BJ (cell line): ENCODE results near the gene TSPYL6. TPM values are rescaled to one million over a fixed set of nuclear protein-coding genes. Genes with fewer than 3 reads are reported as not detected.

Experiments used
- CTCF ChIA-PET: fragments of 350-600 bp; formaldehyde crosslinking; extraction: SDS; loops from one replicate; lab custom pipeline; 2021; ENCODE audit warnings: antibody characterized with exemption, inconsistent platforms; lab: Yijun Ruan, JAX
- POLR2A ChIA-PET: fragments of 300-600 bp; sonication (Branson Sonifier 250); formaldehyde crosslinking; extraction: SDS; loops from one replicate; lab custom pipeline; 2021; ENCODE audit warnings: antibody characterized with exemption; lab: Charles Lee
- DNase-seq: peaks from one replicate; pipeline ENCODE4 v3.0.0-alpha.2; 2011; ENCODE audit warnings: low read depth
- H3K27me3 ChIP-seq: 2 replicates; pipeline ENCODE4 v1.6.0; 2011; ENCODE audit warnings: low read length; ENCODE audit not compliant: control insufficient read depth, insufficient read depth
- H3K36me3 ChIP-seq: 2 replicates; pipeline ENCODE4 v1.5.1; 2011; ENCODE audit warnings: low read length; ENCODE audit not compliant: control insufficient read depth, insufficient read depth
- H3K4me3 ChIP-seq: 2 replicates; pipeline ENCODE4 v1.5.1; 2011; ENCODE audit warnings: low read depth, mild to moderate bottlenecking, control low read depth, low read length
- CTCF ChIP-seq: IDR thresholded peaks from 2 replicates; pipeline ENCODE4 v1.5.1; 2011; ENCODE audit warnings: low read depth, mild to moderate bottlenecking, control low read depth, inconsistent platforms, low read length, moderate library complexity; ENCODE audit not compliant: insufficient read depth
- polyA plus RNA-seq: library from polyadenylated mRNA; depleted of rRNA; stranded (reverse); fragments of >200 nt; gene quantifications from 2 replicates; pipeline ENCODE4 v1.2.3, GENCODE V29; 2011

The TSPYL6 gene
- polyA plus RNA-seq, 1 experiment, result not detected

DNA sequence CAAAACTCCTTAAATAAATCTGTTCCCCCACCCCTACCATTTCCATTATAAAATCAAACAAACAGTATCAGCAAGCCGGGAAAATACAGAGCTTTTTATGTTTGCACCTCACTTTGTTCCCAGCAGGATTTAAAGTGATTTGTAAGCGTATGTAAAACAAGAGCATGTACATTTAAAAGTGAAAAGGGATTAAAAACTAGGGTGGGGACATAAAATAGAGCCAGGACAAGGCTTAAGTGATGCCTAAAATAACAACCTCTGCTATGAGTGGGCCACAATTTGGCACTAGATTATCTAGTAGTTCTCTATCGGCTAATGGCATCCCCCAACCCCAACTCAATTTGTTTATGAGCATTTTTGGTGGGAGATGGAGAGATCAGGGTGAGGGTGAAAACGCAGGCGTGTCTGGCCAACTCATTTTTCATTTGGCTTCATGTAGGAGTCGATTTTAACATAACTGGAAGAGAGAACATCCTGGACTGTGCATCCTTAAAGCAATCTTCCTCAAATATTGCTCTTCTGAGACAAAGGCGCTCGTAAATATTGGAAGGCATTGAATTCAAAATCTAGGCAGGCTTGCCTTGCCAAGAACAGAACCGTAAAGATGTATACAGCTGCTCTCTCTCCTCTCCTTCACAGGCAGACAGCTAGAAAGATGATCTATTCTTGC is 34.5 kb upstream of the TSPYL6 start:
- no peak for TF ChIP-seq CTCF
- Histone ChIP-seq H3K27me3 (no peaks in the 10 kb centered on the region), H3K36me3 (no peaks in the 10 kb centered on the region), H3K4me3 (no peak overlapping the region)
- no peak for DNase-seq
- CTCF ChIA-PET, result interaction anchor here (1.0 kb wide), 1 partner anchor 18 kb away, joined by 3 read pairs; no protein-coding TSS in a partner anchor
- POLR2A ChIA-PET, result no interaction called here

DNA sequence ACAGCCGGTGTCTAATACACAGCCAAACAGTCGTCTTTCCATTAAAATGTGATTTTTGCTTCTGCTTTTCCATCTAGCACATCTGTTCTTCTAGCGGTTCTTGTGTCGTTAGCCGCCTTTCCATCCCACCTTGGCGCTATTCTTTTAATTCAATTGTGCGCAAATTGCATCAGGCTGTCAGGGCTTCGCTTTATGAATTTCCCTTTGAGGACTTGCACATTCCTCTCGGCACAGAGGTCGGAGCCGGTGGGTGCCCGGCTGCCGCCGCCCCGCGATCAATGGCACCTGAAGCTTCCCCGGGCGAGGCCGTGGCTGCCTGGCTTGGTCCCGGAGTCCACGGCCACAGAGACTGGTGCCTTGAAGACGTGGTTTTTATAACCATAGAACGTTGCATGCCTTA is 33.9 kb upstream of the TSPYL6 start:
- ChIA-PET POLR2A (no interaction called here), CTCF (interaction anchor here (1.0 kb wide), 1 partner anchor 19 kb away, joined by 3 read pairs; no protein-coding TSS in a partner anchor)
- no peak for TF ChIP-seq CTCF
- Histone ChIP-seq H3K4me3 (no peak overlapping the region), H3K27me3 (no peaks in the 10 kb centered on the region), H3K36me3 (no peaks in the 10 kb centered on the region)
- DNase-seq, result no peak

DNA sequence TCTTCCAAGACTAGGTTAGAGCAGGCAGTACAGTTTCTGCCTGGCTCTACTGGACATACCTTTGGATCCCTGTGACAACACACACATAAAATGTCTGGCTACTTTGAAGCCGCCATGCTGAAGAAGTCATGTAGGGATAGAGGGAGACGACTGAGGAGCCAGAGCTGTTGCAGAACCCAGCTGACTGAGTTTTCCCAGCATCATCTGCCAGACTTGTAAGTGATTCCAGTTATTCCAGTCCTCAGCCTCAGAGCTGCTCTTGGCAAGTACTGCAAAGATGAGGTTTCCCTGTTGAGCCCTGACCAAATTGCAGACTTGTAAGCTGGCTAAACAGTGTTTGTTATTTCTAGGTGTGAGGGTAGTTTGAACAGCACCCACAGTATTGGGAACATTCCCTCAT is 31.5 kb upstream of the TSPYL6 start:
- H3K27me3 ChIP-seq, result no peaks in the 10 kb centered on the region
- no peaks in the 10 kb centered on the region for H3K36me3 ChIP-seq
- ChIA-PET POLR2A (no interaction called here), CTCF (no interaction called here)
- no peak for DNase-seq
- no peak overlapping the region for H3K4me3 ChIP-seq
- no peak for TF ChIP-seq CTCF

GRCh38 chr2:54285451-54285850 is 29.4 kb upstream of the TSPYL6 start:
- CTCF ChIA-PET, result no interaction called here
- POLR2A ChIA-PET, result no interaction called here

DNA sequence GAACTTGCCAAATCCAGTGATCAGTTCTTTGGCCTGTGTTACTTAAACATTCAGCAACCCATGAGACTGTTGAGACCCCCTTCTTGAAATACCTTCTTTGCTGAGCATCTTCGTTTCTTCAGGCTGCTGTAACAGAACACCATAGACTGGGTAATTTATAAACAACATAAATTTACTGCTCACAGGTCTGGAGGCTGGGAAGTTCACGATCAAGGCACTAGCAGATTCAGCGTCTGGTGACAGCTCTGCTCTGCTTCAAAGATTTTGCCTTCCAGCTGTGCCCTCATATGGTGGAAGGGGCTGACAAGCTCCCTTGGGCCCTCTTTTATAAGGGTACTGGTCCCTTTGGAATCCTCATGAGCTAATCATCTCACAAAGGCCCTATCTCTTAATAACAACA is 28.8 kb upstream of the TSPYL6 start:
- TF ChIP-seq CTCF, result no peak
- no peaks in the 10 kb centered on the region for H3K36me3 ChIP-seq
- H3K27me3 ChIP-seq, result peaks cover 1% of the 10 kb centered on the region; the same call in 1 of the 2 replicates
- CTCF ChIA-PET, result no interaction called here
- POLR2A ChIA-PET, result no interaction called here
- no peak overlapping the region for H3K4me3 ChIP-seq
- no peak for DNase-seq

More at GRCh38 chr2:54285451-54285850, 29.4 kb upstream of the TSPYL6 start:
- no peaks in the 10 kb centered on the region for H3K36me3 ChIP-seq
- TF ChIP-seq CTCF, result no peak
- DNase-seq, result no peak
- H3K27me3 ChIP-seq, result peaks cover 1% of the 10 kb centered on the region; the same call in 1 of the 2 replicates
- H3K4me3 ChIP-seq, result no peak overlapping the region
